ENCODE data around the gene PCBP3.

DNA sequence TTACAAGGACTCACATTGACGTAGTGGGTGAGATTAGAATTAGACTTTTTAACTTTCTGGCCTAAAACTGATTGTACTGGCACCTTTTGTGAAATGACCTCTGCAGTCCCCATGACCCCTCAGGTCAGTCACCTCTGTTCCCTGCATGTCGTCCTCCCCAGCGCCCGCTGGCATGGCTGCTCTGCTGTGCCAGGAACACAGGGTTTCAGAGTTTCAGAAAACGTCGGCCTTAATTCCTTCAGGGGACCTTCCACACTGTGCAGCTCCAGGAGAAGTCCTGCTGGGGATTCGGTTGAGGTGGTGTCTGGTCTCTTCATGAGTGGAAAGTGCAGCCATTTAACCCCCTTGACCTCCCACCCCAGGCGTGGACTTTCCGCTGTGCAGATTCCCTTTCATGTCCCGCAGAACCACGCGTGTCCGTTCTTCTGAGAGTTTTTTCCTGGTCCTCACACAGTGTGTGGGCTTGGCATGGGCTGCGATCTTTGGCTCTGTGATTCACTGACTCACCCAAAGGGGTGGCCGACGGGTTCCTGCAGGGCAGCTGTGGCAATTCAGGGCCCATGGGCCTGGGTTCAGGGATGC, 179.7 kb downstream of the PCBP3 start:
- TF ChIP-seq EZH2 (IDR thresholded peaks at IDR 0.05; ENCODE audit: low read depth): no peak
- TF ChIP-seq, protein P1, sequence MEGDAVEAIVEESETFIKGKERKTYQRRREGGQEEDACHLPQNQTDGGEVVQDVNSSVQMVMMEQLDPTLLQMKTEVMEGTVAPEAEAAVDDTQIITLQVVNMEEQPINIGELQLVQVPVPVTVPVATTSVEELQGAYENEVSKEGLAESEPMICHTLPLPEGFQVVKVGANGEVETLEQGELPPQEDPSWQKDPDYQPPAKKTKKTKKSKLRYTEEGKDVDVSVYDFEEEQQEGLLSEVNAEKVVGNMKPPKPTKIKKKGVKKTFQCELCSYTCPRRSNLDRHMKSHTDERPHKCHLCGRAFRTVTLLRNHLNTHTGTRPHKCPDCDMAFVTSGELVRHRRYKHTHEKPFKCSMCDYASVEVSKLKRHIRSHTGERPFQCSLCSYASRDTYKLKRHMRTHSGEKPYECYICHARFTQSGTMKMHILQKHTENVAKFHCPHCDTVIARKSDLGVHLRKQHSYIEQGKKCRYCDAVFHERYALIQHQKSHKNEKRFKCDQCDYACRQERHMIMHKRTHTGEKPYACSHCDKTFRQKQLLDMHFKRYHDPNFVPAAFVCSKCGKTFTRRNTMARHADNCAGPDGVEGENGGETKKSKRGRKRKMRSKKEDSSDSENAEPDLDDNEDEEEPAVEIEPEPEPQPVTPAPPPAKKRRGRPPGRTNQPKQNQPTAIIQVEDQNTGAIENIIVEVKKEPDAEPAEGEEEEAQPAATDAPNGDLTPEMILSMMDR (conservative IDR thresholded peaks at IDR 0.05): no peak
